GM21529 (cell line): ENCODE data around the gene HAUS3.

ENCODE experiments used
- ATAC-seq: cut with Tn5 transposase; IDR thresholded peaks from one replicate; pipeline ENCODE4 v1.9.1; 2021; ENCODE audit not compliant: unreplicated experiment

Gene HAUS3

GRCh38 chr4:2252530-2253091 is 10.7 kb upstream of the HAUS3 start:
- no peak for ATAC-seq

- no peak for ATAC-seq
These were observed 10.0 kb upstream of the HAUS3 start for GRCh38 chr4:2251795-2252529.

DNA sequence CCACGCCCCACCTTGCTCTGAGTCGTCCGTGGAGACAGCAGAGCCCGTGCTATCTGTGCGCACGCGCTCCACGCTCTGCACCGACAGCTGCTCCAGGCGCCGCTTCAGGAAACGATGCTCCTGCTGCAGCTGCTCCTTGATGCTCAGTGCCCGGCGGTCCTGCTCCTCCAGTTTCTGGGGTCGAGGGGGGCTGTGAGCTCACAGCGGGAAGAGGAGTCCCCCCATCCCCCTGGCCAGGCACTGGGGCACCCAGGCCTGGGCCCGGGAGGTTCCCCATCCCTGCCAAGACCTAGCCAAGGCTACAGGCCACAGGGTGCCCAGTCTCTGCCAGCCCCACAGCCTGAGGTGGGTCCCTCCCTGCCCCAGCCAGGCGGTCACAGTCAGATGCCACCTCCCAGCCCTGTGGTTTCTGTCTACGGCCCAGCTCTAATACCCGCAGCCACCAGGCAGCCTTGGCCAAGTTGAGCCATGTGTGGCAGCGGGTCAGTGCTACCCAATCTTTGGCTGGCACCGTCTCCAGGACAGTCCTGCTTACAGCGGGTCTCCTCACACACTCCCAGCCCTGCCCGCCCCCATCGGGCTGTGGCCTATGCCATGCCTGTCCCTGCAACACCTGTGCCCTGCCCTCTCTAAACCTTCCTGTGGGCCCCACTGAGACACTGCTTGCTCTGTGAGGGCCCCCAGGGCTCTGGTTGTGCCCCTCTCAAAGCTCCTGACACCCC is 9.3 kb upstream of the HAUS3 start:
- no peak for ATAC-seq

- no peak for ATAC-seq
These were observed 8.6 kb upstream of the HAUS3 start for GRCh38 chr4:2250357-2251072.

DNA sequence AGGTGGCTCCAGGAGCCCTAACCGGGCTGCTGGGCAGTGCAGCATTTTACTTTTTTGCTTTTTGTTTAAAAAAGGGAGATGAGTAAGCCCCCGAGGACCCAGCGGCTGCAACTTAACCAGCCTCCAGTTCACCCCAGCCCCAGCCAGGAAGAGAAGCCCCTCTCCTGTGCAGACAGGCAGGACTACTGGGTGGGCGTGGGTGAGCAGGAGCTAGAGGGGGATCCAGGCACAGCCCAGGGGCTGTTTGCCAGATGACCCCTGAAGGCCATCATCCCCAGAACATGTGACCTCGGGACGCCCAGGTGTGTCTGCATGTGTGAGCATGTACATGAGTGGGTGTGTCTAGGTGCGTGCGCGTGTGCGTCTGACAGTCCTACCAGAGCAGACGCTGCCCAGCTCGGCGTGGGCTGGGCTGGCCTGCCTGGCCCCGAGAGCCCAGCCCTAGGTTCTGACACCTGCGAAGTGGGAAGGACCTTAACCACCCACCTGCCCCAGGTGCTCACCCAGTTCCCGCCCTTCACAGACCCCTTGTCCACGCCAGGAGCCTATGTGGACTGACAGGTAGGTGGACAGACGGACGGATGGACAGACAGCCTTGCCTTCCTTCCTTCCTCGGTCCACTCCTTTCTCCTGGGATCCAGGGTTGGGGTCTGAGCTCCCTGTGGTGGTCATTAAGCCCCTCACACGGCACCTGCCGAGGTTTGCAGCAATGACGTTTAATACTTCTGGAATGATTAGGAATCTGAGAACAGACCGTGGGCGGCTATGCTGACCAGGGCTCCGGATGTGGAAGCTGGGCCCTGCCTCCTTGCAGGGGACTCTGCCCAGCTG is 7.8 kb upstream of the HAUS3 start:
- no peak for ATAC-seq

GRCh38 chr4:2248821-2249261 is 6.9 kb upstream of the HAUS3 start:
- no peak for ATAC-seq

DNA sequence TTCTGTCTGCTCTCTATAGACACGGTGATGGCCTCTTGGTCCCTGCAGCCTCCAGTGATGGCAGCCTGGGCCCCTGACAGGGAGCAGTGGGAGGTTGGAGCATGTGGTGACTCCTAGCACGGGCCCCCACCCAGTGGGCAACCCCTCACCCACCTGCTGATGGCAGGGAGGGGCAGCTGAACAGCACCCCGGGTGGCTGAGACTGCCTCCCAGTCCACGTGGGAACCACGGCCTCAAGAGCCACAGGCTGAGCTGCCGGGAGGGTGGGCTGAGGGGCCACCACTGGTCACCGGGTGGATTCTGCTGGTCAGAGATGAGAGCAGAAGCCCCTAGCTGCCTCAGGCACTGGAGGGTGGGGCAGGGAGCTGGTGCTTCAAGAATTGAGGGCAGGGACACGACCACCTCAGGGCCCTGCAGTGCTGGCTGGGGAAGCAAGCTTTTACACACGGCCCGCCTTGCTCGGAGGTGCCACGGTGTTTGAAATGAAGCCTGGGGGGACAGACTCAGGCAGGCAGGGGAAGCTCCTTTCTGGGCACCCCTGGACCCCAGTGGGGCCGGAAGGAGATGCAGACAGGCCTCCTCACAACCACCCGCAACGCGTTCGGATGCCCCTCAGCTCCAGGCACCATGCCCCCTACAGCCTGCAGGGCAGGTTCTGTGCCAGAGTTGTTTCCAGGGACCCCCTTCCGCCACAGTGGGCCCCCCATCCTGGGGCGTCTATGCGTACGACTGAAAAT is 6.3 kb upstream of the HAUS3 start:
- no peak for ATAC-seq

- no peak for ATAC-seq
These were observed 5.5 kb upstream of the HAUS3 start for GRCh38 chr4:2247128-2248043.

GRCh38 chr4:2246384-2247127 is 4.6 kb upstream of the HAUS3 start:
- no peak for ATAC-seq

GRCh38 chr4:2245787-2246275 is 3.9 kb upstream of the HAUS3 start:
- no peak for ATAC-seq

- ATAC-seq, result no peak
These were observed 3.3 kb upstream of the HAUS3 start for GRCh38 chr4:2245057-2245786.

GRCh38 chr4:2243681-2244380 is 1.9 kb upstream of the HAUS3 start:
- ATAC-seq, result no peak

- ATAC-seq, result no peak
These were observed 918 bp downstream of the HAUS3 start for GRCh38 chr4:2241003-2241402.

- no peak for ATAC-seq
These were observed 4.8 kb downstream of the HAUS3 start for GRCh38 chr4:2236944-2237666.

- no peak for ATAC-seq
These were observed 10.8 kb downstream of the HAUS3 start for GRCh38 chr4:2231082-2231481.

GRCh38 chr4:2226261-2226660 is 15.7 kb downstream of the HAUS3 start:
- no peak for ATAC-seq
